Measurements from ENCODE around the gene SLCO1A2. TPM values are rescaled to one million over a fixed set of nuclear protein-coding genes. Genes with fewer than 3 reads are reported as not detected.

The SLCO1A2 gene
- total RNA-seq, 1 donor from 2014 or later = not detected

GRCh38 chr12:21350975-21351374 is 16.3 kb upstream of the SLCO1A2 start:
- no peak for TF ChIP-seq CTCF (IDR thresholded peaks at IDR 0.05)
- no peak for TF ChIP-seq POLR2AphosphoS5 (IDR thresholded peaks at IDR 0.05; ENCODE audit: insufficient read depth in 1 of 2, low read depth in 1 of 2)
- no peak for TF ChIP-seq POLR2A (IDR thresholded peaks at IDR 0.05)
- Histone ChIP-seq H3K4me3 (no peak overlapping the region), H3K27me3 (no peaks in the 10 kb centered on the region), H3K36me3 (no peaks in the 10 kb centered on the region), H3K27ac (no peak overlapping the region), H3K4me1 (no peaks in the 10 kb centered on the region), H3K9me3 (no peaks in the 10 kb centered on the region)
- no peak for DNase-seq (ENCODE audit: extremely low spot score in 2 of 2)
- intact Hi-C loops (cut with DNase I) = no loop called here

GRCh38 chr12:21346542-21347205 is 12.0 kb upstream of the SLCO1A2 start:
- intact Hi-C loops (cut with DNase I) = no loop called here
- no peaks in the 10 kb centered on the region for H3K9me3 ChIP-seq
- DNase-seq (ENCODE audit: extremely low spot score in 2 of 2) = no peak
- TF ChIP-seq POLR2AphosphoS5 (IDR thresholded peaks at IDR 0.05; ENCODE audit: insufficient read depth in 1 of 2, low read depth in 1 of 2) (no peak), POLR2A (IDR thresholded peaks at IDR 0.05) (no peak), CTCF (IDR thresholded peaks at IDR 0.05) (no peak)
- H3K4me3 ChIP-seq = no peak overlapping the region
- H3K36me3 ChIP-seq = no peaks in the 10 kb centered on the region
- H3K27me3 ChIP-seq = no peaks in the 10 kb centered on the region
- H3K27ac ChIP-seq = no peak overlapping the region
- no peaks in the 10 kb centered on the region for H3K4me1 ChIP-seq

GRCh38 chr12:21343636-21344035 is 8.9 kb upstream of the SLCO1A2 start:
- H3K4me1 ChIP-seq = no peaks in the 10 kb centered on the region
- H3K36me3 ChIP-seq = no peaks in the 10 kb centered on the region
- no peaks in the 10 kb centered on the region for H3K27me3 ChIP-seq
- no peak overlapping the region for H3K4me3 ChIP-seq
- TF ChIP-seq CTCF (IDR thresholded peaks at IDR 0.05) (no peak), POLR2A (IDR thresholded peaks at IDR 0.05) (no peak), POLR2AphosphoS5 (IDR thresholded peaks at IDR 0.05; ENCODE audit: insufficient read depth in 1 of 2, low read depth in 1 of 2) (no peak)
- intact Hi-C loops (cut with DNase I) = no loop called here
- no peaks in the 10 kb centered on the region for H3K9me3 ChIP-seq
- DNase-seq (ENCODE audit: extremely low spot score in 2 of 2) = no peak
- no peak overlapping the region for H3K27ac ChIP-seq

GRCh38 chr12:21341769-21342168 is 7.1 kb upstream of the SLCO1A2 start:
- intact Hi-C loops (cut with DNase I) = no loop called here
- no peaks in the 10 kb centered on the region for H3K27me3 ChIP-seq
- H3K4me1 ChIP-seq = no peaks in the 10 kb centered on the region
- no peaks in the 10 kb centered on the region for H3K36me3 ChIP-seq
- TF ChIP-seq CTCF (IDR thresholded peaks at IDR 0.05) (no peak), POLR2A (IDR thresholded peaks at IDR 0.05) (no peak), POLR2AphosphoS5 (IDR thresholded peaks at IDR 0.05; ENCODE audit: insufficient read depth in 1 of 2, low read depth in 1 of 2) (no peak)
- DNase-seq (ENCODE audit: extremely low spot score in 2 of 2) = no peak
- no peak overlapping the region for H3K27ac ChIP-seq
- no peaks in the 10 kb centered on the region for H3K9me3 ChIP-seq
- no peak overlapping the region for H3K4me3 ChIP-seq

- no peaks in the 10 kb centered on the region for H3K4me1 ChIP-seq
- H3K36me3 ChIP-seq = no peaks in the 10 kb centered on the region
- H3K9me3 ChIP-seq = no peaks in the 10 kb centered on the region
- H3K4me3 ChIP-seq = no peak overlapping the region
- DNase-seq (ENCODE audit: extremely low spot score in 2 of 2) = no peak
- TF ChIP-seq POLR2AphosphoS5 (IDR thresholded peaks at IDR 0.05; ENCODE audit: insufficient read depth in 1 of 2, low read depth in 1 of 2) (no peak), CTCF (IDR thresholded peaks at IDR 0.05) (no peak), POLR2A (IDR thresholded peaks at IDR 0.05) (no peak)
- no peaks in the 10 kb centered on the region for H3K27me3 ChIP-seq
- H3K27ac ChIP-seq = no peak overlapping the region
- intact Hi-C loops (cut with DNase I) = no loop called here
Observed at GRCh38 chr12:21340403-21340802, 5.7 kb upstream of the SLCO1A2 start.
